HG02798 (cell line): ENCODE results near the gene ANO6.

Source experiments
- ATAC-seq: cut with Tn5 transposase; IDR thresholded peaks from one replicate; pipeline ENCODE4 v1.9.1; 2021; ENCODE audit warnings: mild to moderate bottlenecking; ENCODE audit not compliant: unreplicated experiment, poor library complexity

Gene ANO6

DNA sequence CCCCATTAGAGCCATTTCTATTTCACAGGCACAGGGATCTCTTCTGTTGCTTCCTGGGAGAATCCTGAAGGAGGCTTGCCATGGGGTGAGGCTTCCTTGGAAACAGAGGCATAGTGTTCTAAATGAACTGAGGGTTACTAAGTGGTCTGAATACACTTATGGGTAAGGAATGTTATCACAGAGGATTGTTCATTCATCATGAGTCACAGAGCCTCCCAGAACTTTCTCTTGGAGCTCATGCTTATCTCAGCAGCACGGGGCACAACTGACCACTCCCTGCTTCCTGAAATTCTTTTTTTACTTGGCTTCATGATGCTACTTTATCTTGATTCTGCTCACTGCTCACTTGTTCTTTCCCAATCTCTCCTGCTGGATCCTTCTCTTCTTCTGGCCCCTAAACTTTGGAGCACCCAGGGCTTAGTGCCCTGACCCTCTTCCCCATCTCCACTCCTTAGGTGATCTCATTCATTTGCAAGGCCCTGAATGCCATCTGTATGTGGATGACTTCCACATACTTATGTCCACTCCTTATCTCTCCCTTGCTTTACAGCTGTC lies 57.9 kb downstream of the ANO6 start:
- ATAC-seq, result no peak

DNA sequence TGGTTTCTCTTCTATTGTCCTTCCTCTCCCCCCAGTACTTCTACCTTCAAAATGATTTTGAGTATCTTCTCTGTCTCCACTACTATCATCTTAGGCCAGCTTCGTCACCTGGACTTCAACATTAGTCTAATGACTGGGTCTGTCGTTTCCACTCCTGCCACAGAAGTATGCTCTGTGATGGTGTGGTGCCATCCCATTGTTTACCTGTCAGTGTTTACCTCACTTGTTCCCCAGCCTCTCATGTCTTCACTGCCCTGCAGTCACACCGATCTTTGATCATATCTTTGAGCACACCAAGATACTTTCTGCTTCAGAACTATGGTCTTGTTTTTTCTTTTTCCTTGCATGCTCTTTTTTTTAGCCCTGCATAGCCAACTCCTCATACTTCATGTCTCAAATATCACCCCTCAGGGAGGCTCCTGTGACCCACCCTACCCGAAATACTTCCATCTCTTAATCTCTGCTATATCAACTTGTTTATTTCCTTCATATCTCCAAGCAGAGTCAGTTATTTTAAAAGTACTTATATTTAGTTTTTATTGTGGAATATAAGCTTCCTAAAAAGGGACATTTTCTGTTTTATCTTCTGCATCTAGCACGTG lies 60.4 kb downstream of the ANO6 start:
- ATAC-seq, result no peak

DNA sequence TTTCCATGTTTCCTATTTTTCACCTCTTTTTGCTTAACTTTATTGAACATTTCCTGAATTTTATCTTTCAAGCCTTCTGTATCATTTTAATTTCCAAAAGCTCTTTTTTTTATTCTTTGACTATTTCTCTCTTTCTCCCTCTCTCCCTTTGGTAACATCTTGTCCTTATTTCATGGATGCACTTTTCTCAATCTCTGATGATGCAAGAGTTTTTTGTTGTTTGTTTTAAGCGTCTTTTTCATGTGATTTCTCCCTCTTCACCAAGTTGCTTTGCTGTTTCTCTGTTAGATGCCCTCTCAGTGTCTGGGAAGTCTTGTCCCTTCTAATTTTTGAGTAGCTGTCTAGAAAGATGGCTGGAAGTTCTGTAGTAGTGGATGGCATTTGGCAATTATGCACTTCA lies 62.6 kb downstream of the ANO6 start:
- no peak for ATAC-seq

DNA sequence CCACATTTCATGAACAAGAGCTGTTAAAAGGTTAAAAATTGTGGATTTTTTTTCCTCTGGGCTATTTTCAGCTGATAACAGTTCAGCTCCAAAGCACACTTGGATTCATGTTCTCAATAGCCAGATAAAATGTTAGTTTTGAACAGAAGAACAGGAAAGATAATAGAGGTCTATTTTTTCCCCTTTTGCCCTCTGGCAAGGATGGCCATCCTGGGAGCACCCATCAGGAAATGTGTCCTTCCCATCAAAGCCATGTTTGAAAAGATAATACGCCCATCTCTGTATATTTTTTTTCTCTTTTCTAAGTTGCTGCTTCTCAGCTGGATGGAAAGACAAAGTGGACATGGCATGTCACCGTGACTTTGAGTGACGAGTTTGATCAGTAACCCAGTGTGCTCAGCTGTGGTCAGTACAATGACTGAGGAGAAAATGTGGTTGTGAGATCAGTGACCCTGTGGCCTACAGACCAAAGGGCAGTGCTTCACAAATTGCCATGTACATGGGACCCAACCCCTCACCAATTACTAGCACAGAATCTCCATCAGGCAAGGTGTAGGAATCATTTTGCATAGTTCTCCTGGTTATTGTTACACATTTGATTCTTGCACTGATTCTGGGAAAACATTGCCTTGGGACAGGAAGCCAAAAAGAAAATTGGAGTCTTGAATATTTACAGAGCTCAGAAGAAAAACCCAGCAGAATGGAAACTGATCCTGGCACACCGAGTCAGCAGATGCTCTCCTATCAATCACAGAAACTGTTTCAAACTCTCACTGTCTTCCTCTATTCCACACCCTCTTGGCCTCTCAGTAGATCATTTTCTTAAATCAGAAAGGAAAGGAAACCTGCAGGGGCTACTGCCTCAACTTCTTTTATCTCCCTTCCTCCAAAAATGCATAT lies 64.3 kb downstream of the ANO6 start:
- no peak for ATAC-seq

DNA sequence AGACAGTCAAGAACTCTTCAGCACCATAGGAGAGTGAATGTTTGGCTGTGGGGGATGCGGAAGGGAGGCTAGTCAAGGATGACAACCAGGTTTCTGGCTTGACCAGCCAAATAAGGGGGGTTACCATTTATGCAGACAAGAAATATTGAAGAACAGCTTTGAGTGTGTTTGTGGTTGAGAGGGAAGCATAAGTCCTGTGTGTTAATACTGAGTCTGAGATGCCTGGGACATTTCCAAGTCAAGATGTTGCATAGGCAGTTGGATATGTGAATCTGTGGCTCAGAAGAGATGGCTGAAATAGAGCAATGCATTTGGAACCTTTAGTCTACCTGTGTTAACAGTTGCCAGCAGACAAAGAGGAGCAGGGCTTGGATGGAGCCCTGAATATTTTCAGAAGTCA lies 66.1 kb downstream of the ANO6 start:
- no peak for ATAC-seq

DNA sequence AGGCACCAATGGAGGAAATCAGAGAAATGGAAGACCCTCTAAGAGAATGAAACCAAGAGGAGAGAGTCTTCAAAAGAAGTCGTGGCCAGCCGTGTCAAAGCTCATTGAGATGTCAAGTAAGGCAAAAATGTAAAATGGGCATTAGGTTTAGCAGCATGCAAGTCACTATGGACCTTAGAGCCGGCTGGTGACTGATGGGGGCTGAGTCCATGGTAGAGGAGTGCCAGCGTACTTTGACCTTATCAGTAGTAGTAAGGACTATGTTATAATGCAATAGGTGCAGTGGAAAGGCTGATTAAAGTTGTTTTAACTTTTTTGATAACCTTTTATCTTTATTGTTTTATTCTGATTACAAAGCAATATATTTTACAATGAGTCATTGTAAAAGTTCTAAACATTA lies 66.5 kb downstream of the ANO6 start:
- ATAC-seq, result no peak

DNA sequence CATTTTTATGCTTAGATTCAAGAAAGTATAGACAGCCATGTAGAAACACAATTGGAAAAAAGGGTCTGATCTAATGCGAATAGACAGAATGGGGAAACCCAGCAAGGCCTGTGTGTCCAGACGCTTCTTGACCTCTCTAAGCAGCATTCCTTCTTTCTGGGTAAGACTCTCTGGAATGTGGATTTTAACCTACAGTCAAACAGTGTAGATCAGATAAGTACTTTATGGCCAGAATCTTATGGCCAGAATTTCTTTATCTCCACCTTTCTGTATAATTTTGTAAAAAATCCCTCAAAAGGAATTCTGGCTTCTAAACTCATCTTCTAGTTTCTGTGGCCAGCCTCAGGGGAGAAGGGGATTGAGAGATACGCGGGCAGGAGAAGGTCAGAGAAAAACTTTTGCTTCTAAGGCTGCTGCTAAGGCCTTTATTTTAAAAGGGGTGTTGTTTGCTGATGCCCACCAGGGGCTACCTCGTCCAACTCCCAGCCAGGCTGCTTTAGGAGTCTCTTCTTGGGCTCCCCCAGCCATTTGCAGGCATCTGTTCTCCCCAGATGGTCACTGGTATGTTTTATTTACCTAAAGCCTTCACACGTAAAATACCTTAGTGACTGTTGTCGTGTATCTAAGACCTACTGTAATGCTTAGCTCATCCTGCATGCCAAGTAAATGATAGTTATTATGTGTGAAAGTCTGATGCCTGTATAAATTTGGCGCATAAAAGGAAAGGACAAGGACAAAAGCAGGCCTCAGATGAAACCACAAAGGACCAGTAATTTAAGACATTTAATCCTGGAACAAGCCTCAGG lies 68.4 kb downstream of the ANO6 start:
- no peak for ATAC-seq

DNA sequence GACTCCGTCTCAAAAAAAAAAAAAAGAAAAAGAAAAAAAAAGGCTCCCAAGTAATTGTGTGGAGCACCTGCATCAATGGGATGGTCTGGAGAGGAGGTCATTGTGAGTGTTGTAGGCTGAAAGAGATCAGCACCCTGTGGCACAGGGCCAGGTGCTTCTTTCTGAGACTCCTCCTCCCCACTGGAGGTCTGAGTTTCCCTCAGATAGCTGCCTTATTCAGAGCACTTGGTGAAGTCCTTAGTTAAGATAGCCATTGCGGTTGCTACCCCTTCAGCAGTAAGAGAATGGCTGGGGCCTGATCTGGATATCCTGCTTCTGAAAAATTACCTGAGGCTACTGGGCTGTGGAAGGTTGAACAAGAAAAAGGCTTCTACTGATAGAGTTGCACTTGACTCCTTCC lies 69.8 kb downstream of the ANO6 start:
- no peak for ATAC-seq

DNA sequence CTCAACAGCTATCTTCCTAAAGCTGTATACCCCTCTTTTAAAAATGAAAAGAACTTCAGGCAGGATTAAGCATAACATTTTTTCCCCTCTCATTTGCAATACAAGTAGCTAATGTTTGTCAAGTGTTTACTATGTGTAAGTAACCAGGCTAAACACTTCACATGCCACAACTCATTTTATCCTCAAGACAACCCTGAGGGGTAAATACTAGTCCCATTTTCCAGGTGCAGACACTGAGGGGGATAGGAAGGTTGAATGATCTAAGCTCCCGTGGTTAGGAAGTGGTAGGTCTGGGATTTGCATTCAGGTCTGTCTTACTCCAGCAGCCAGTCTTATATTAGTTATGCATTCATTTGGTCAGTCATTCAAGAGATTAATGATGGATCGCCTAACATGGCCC lies 70.7 kb downstream of the ANO6 start:
- no peak for ATAC-seq

DNA sequence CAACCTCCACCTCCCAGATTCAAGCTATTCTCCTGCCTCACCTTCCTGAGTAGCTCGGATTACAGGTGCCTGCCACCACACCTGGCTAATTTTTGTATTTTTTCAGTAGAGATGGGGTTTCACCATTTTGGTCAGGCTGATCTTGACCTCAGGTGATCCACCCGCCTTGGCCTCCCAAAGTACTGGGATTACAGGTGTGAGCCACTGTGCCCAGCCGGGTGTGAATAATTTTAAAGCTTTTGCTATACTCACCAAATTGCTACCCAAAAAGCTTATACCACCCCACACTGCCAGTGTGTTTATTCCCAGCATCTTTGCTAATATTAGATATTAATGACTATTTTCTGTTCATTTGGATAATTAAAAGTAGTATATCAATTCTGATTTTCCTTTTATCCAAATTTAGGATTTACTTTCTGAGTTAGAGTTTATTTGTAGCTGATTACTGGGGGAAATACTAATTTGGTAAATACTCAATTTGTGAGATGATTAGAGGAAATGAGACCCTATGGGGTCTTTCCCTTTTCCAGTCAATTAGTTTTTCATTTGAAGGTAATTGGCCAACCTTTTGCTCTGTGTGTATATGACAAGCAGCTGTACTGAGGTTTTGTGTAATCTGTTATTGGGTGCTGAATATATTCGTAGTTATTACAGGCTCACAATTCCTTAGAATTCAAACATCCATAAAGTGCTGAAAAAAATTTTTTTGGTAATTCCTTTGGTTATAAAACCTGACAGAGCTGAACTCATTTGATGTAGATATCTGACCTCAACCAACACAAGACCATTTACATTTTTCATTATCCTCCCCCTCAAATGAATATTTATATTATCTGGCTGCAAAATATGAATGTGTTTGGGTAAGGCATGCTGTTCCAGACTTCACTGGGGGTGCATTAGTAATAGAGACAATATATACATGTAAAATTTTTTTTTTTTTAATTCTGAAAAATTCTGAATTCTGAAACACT lies 73.6 kb downstream of the ANO6 start:
- ATAC-seq, result no peak

DNA sequence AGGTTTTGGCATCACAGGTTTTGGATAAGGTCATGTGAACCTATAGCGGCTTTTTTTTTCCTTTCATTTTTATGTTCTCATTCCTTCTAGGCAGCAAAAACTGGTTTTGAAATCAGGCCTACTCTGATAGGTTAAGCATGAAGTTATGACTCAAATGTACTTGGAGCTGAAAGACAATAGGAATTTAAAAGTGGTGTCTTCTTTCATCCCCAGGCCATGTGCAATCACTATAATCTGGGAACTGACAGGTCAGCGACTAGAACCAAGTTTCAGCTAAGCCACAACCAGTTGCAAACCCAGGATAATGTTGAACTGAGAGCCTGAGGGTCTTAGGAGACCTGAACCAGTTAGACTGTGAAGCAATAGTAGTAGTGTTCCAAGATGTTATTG lies 74.3 kb downstream of the ANO6 start:
- ATAC-seq, result no peak

DNA sequence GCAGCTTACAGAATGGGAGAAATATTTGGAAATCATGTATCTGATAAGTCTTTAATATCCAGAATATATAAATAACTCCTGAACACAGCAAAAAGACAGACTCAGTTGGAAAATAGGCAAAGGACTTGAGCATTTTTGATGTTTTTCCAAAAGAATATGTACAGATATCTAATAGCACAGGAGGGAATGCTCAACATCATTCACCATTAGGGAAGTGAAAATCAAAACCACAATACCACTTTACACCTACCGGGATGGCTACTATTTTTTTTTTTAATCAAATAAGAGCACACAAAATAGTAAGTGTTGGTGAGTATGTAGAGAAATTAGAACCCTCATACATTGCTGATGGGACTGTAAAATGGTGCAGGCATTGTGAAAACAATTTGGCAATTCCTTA lies 75.6 kb downstream of the ANO6 start:
- no peak for ATAC-seq

DNA sequence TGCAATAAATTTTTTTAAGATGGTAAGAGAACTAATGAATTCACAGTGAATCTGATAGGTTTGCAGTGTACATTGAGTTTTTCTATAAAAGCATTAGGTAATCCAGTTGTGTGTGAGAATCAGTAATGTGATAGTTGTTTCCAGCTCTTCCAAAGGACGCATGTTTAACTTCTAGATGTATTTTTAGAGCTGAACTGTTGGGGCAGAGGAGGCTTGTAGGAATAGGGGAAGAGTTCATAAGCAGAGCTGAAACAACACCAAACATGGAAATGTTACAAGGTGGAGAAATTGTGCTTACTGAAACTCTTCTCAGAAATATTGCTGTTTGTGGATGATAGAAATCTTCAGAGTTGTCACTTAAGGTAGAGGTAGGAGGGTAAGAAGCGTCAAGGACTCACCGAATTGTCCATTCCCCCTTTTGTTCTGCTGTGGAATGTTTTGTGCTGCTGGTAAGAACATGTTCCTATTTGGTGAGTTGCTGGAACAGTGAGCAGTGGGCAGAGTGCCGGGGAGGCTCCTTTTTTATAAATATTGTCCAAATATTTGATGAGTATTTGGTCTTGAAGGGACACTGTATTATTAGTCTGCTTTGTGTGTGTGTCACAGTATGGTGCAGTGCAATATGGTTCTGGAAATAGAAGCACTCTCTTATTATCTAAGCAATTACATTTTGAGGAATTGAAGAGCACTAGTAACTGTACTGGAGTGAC lies 76.7 kb downstream of the ANO6 start:
- ATAC-seq, result no peak

DNA sequence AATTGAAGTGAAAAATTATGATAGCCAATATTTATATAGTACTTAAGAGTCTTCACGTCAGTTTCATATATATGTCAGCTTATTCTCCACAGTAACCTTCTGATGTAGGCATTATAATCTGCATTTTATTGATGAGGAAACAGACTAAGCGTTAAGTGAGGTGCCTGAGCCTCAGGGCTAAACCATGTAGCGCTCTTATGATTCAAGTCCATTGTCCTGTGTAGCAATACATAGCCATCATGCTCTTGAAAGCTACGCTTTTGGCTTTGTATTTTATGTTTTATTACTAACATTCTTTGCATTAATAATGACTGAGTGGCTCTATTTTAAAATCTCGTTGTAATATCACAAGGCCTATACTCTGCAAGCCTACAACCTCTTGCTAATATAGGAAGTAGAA lies 79.0 kb downstream of the ANO6 start:
- no peak for ATAC-seq

DNA sequence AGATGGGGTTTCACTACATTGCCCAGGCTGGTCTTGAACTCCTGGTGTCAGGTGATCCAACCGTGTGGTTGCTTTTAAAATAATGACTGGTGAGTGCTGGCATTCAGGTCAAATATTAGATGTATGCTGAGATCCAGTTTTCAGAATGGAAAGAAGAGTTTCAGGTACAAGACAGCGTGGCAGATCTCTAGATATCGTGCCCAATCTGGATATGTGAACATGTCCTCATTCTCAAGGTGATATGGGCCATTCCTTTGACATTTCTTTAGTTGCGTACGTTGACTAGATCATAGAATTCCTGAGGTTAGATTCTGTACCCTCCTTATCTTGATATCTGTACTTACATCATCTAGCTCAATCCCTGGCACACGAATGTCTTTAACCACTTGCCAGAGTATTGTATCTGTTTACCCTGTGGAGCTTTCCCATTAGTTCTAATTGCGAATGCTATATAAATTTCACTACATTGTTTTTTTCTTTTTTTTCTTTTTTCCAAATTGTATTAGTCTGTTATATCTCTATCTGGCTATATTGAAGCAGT lies 80.2 kb downstream of the ANO6 start:
- no peak for ATAC-seq

DNA sequence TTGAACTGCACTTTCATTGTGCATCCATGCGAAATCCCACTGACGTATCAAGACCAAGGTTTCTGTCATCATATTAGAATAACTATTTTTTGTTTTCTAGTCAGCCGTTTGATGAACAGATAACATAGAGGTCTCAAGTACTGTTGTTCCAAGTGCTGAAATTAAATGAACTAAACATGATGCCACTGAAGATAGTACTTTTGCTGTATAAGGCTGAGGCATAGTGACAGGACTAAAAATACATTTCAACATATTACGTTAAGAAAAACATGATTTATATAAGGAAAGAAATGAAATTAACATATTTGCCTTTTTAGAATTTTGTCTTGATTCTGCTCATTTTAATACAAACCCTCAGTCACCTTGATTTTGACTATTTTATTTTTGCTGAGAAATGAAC lies 82.2 kb downstream of the ANO6 start:
- no peak for ATAC-seq

DNA sequence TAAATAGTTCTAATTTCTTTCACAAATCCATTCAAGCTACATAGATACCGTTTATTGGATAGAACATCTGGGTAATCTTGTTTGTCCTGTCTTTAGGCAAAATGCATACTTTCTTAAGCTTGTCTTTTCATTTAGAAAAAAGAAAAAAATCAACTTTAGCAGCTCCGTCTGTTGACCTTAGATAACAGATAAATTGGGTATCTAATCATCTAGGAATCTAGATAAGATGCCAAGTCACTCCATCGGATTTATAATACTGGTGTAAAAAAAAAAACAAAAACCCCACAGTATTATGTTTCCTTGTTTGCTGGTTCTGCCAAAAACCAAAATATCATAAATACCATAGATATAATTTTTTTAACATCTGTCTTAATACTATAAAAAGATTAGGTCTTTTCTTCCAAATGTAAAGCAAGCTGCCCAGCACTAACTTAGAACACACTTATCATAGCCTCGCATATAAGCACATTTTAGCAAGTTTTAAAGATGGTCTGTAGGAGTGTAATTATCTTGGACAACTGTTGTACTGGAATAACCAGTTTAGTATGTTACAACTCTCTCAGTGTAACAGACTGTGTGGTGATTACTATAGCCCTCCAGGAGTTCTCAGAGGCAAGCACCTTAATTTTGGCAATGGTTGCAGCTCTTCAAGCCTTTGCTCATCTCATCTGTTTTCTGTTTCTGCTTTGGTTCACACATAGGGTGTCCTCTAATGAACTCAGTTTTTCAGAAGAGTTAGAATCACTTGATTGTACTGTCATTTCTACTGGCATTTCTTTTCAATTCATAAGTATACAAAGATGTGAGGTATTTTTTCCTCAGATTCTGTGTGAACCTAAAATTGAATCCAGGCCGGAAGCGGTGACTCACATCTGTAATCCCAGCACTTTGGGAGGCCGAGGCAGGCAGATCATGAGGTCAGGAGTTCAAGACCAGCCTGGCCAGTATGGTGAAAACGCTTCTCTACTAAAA lies 83.1 kb downstream of the ANO6 start:
- ATAC-seq, result no peak
